Measurements from ENCODE around the gene STRBP. TPM values are rescaled to one million over a fixed set of nuclear protein-coding genes. Genes with fewer than 3 reads are reported as not detected.

Gene STRBP
- total RNA-seq, 2 donors from 2014 or later = 20.1 to 24.5 TPM

- intact Hi-C loops (cut with DNase I) = no loop called here
- H3K36me3 ChIP-seq = no peaks in the 10 kb centered on the region
- no peak for DNase-seq (ENCODE audit: low spot score)
- TF ChIP-seq CTCF (IDR thresholded peaks at IDR 0.05) = no peak
- TF ChIP-seq POLR2A (IDR thresholded peaks at IDR 0.05) = no peak
- no peak for TF ChIP-seq POLR2AphosphoS5 (IDR thresholded peaks at IDR 0.05)
- WGBS = 29% methylated on average over 5 of the region's 5 CpGs
- no peak overlapping the region for H3K4me3 ChIP-seq
- H3K27me3 ChIP-seq (replicated peaks; ENCODE audit: insufficient read depth) = no peaks in the 10 kb centered on the region
- no peaks in the 10 kb centered on the region for H3K4me1 ChIP-seq (replicated peaks)
- no peaks in the 10 kb centered on the region for H3K9me3 ChIP-seq
- no peak overlapping the region for H3K27ac ChIP-seq
These were observed 133.0 kb downstream of the STRBP start for GRCh38 chr9:123135430-123135829.

- Histone ChIP-seq H3K27me3 (replicated peaks; ENCODE audit: insufficient read depth) (no peaks in the 10 kb centered on the region), H3K36me3 (no peaks in the 10 kb centered on the region), H3K4me1 (replicated peaks) (no peaks in the 10 kb centered on the region), H3K4me3 (no peak overlapping the region), H3K9me3 (no peaks in the 10 kb centered on the region), H3K27ac (no peak overlapping the region)
- no peak for DNase-seq (ENCODE audit: low spot score)
- intact Hi-C loops (cut with DNase I) = no loop called here
- TF ChIP-seq CTCF (IDR thresholded peaks at IDR 0.05) = no peak
- no peak for TF ChIP-seq POLR2A (IDR thresholded peaks at IDR 0.05)
- TF ChIP-seq POLR2AphosphoS5 (IDR thresholded peaks at IDR 0.05) = no peak
- WGBS = 88% methylated on average over 6 of the region's 6 CpGs
These were observed 135.7 kb downstream of the STRBP start for GRCh38 chr9:123132696-123133095.

GRCh38 chr9:123131993-123132392 is 136.4 kb downstream of the STRBP start:
- no peaks in the 10 kb centered on the region for H3K4me1 ChIP-seq (replicated peaks)
- intact Hi-C loops (cut with DNase I) = no loop called here
- H3K9me3 ChIP-seq = no peaks in the 10 kb centered on the region
- DNase-seq (ENCODE audit: low spot score) = no peak
- no peak overlapping the region for H3K27ac ChIP-seq
- no peak for TF ChIP-seq CTCF (IDR thresholded peaks at IDR 0.05)
- no peak for TF ChIP-seq POLR2A (IDR thresholded peaks at IDR 0.05)
- TF ChIP-seq POLR2AphosphoS5 (IDR thresholded peaks at IDR 0.05) = no peak
- no peaks in the 10 kb centered on the region for H3K27me3 ChIP-seq (replicated peaks; ENCODE audit: insufficient read depth)
- H3K4me3 ChIP-seq = no peak overlapping the region
- H3K36me3 ChIP-seq = no peaks in the 10 kb centered on the region

GRCh38 chr9:123131258-123131657 is 137.1 kb downstream of the STRBP start:
- no peak overlapping the region for H3K27ac ChIP-seq
- H3K9me3 ChIP-seq = no peaks in the 10 kb centered on the region
- WGBS = 86% methylated on average over 1 of the region's 1 CpG
- H3K4me3 ChIP-seq = no peak overlapping the region
- H3K27me3 ChIP-seq (replicated peaks; ENCODE audit: insufficient read depth) = no peaks in the 10 kb centered on the region
- no peak for TF ChIP-seq CTCF (IDR thresholded peaks at IDR 0.05)
- DNase-seq (ENCODE audit: low spot score) = no peak
- H3K4me1 ChIP-seq (replicated peaks) = no peaks in the 10 kb centered on the region
- intact Hi-C loops (cut with DNase I) = no loop called here
- H3K36me3 ChIP-seq = no peaks in the 10 kb centered on the region

- Histone ChIP-seq H3K4me1 (replicated peaks) (no peaks in the 10 kb centered on the region), H3K27ac (no peak overlapping the region), H3K27me3 (replicated peaks; ENCODE audit: insufficient read depth) (no peaks in the 10 kb centered on the region), H3K9me3 (no peaks in the 10 kb centered on the region), H3K4me3 (no peak overlapping the region), H3K36me3 (no peaks in the 10 kb centered on the region)
- no peak for DNase-seq (ENCODE audit: low spot score)
- intact Hi-C loops (cut with DNase I) = no loop called here
- TF ChIP-seq CTCF (IDR thresholded peaks at IDR 0.05) (no peak), POLR2AphosphoS5 (IDR thresholded peaks at IDR 0.05) (no peak), POLR2A (IDR thresholded peaks at IDR 0.05) (no peak)
- WGBS = 100% methylated on average over 1 of the region's 1 CpG
These were observed 139.0 kb downstream of the STRBP start for GRCh38 chr9:123129423-123129822.

All from prostate gland (tissue), 2 donors.